ENCODE data around the gene DUSP10.

The DUSP10 gene

GRCh38 chr1:221698579-221699349 is 43.1 kb downstream of the DUSP10 start:
- Histone ChIP-seq H3K4me1 (ENCODE audit: insufficient read depth, low read length, poor library complexity, severe bottlenecking) (peaks cover 12% of the 10 kb centered on the region), H3K4me2 (ENCODE audit: low read depth, low read length, poor library complexity, severe bottlenecking) (no peak overlapping the region), H3K79me2 (ENCODE audit: insufficient read depth, low read length) (peaks cover 19% of the 10 kb centered on the region; the same call in 1 of the 2 replicates), H3K36me3 (ENCODE audit: insufficient read depth, low read length) (peaks cover 47% of the 10 kb centered on the region), H3K9ac (ENCODE audit: low read depth, low read length, poor library complexity, severe bottlenecking) (no peak overlapping the region), H3K4me3 (ENCODE audit: low read length, poor library complexity, severe bottlenecking) (no peak overlapping the region), H3K9me3 (ENCODE audit: insufficient read depth, low read depth, low read length) (no peaks in the 10 kb centered on the region), H3K27me3 (ENCODE audit: insufficient read depth, low read length, poor library complexity, severe bottlenecking) (no peaks in the 10 kb centered on the region), H3K9me2 (replicated peaks; ENCODE audit: low read depth, low read length) (no peaks in the 10 kb centered on the region), H3F3A (ENCODE audit: low read depth) (no peaks in the 10 kb centered on the region; the same call in 1 of the 2 replicates), H4K20me1 (ENCODE audit: insufficient read depth, low read length, poor library complexity, severe bottlenecking) (no peaks in the 10 kb centered on the region), H2AFZ (ENCODE audit: low read length) (no peak overlapping the region)
- TF ChIP-seq EZH2phosphoT487 (IDR thresholded peaks at IDR 0.05; ENCODE audit: borderline replicate concordance): no peak

- H4K20me1 ChIP-seq (ENCODE audit: insufficient read depth, low read length, poor library complexity, severe bottlenecking): no peaks in the 10 kb centered on the region
- H2AFZ ChIP-seq (ENCODE audit: low read length): no peak overlapping the region
- H3K79me2 ChIP-seq (ENCODE audit: insufficient read depth, low read length): peaks cover 14% of the 10 kb centered on the region; the same call in 1 of the 2 replicates
- H3K36me3 ChIP-seq (ENCODE audit: insufficient read depth, low read length): peaks cover 39% of the 10 kb centered on the region
- H3K9me3 ChIP-seq (ENCODE audit: insufficient read depth, low read depth, low read length): no peaks in the 10 kb centered on the region
- TF ChIP-seq EZH2phosphoT487 (IDR thresholded peaks at IDR 0.05; ENCODE audit: borderline replicate concordance): no peak
- TF ChIP-seq, protein P1, sequence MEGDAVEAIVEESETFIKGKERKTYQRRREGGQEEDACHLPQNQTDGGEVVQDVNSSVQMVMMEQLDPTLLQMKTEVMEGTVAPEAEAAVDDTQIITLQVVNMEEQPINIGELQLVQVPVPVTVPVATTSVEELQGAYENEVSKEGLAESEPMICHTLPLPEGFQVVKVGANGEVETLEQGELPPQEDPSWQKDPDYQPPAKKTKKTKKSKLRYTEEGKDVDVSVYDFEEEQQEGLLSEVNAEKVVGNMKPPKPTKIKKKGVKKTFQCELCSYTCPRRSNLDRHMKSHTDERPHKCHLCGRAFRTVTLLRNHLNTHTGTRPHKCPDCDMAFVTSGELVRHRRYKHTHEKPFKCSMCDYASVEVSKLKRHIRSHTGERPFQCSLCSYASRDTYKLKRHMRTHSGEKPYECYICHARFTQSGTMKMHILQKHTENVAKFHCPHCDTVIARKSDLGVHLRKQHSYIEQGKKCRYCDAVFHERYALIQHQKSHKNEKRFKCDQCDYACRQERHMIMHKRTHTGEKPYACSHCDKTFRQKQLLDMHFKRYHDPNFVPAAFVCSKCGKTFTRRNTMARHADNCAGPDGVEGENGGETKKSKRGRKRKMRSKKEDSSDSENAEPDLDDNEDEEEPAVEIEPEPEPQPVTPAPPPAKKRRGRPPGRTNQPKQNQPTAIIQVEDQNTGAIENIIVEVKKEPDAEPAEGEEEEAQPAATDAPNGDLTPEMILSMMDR (conservative IDR thresholded peaks at IDR 0.05; ENCODE audit: low read length): no peak
- no peaks in the 10 kb centered on the region for H3K9me2 ChIP-seq (replicated peaks; ENCODE audit: low read depth, low read length)
- H3K4me1 ChIP-seq (ENCODE audit: insufficient read depth, low read length, poor library complexity, severe bottlenecking): peaks cover 12% of the 10 kb centered on the region
- H3K4me3 ChIP-seq (ENCODE audit: low read length, poor library complexity, severe bottlenecking): no peak overlapping the region
- no peak overlapping the region for H3K9ac ChIP-seq (ENCODE audit: low read depth, low read length, poor library complexity, severe bottlenecking)
- no peak overlapping the region for H3K4me2 ChIP-seq (ENCODE audit: low read depth, low read length, poor library complexity, severe bottlenecking)
- no peaks in the 10 kb centered on the region; the same call in 1 of the 2 replicates for H3F3A ChIP-seq (ENCODE audit: low read depth)
- no peaks in the 10 kb centered on the region for H3K27me3 ChIP-seq (ENCODE audit: insufficient read depth, low read length, poor library complexity, severe bottlenecking)
Measured at GRCh38 chr1:221697923-221698425, 43.9 kb downstream of the DUSP10 start.

GRCh38 chr1:221696718-221697461 is 45.0 kb downstream of the DUSP10 start:
- Histone ChIP-seq H3K4me2 (ENCODE audit: low read depth, low read length, poor library complexity, severe bottlenecking) (no peak overlapping the region), H3K79me2 (ENCODE audit: insufficient read depth, low read length) (peaks cover 4% of the 10 kb centered on the region; the same call in 1 of the 2 replicates), H2AFZ (ENCODE audit: low read length) (no peak overlapping the region), H3K9ac (ENCODE audit: low read depth, low read length, poor library complexity, severe bottlenecking) (no peak overlapping the region), H3K9me3 (ENCODE audit: insufficient read depth, low read depth, low read length) (no peaks in the 10 kb centered on the region), H4K20me1 (ENCODE audit: insufficient read depth, low read length, poor library complexity, severe bottlenecking) (no peaks in the 10 kb centered on the region), H3K36me3 (ENCODE audit: insufficient read depth, low read length) (peaks cover 28% of the 10 kb centered on the region), H3F3A (ENCODE audit: low read depth) (no peaks in the 10 kb centered on the region), H3K9me2 (replicated peaks; ENCODE audit: low read depth, low read length) (no peaks in the 10 kb centered on the region), H3K27me3 (ENCODE audit: insufficient read depth, low read length, poor library complexity, severe bottlenecking) (no peaks in the 10 kb centered on the region), H3K4me3 (ENCODE audit: low read length, poor library complexity, severe bottlenecking) (no peak overlapping the region), H3K4me1 (ENCODE audit: insufficient read depth, low read length, poor library complexity, severe bottlenecking) (peaks cover 12% of the 10 kb centered on the region)
- TF ChIP-seq, protein P1 (conservative IDR thresholded peaks at IDR 0.05; ENCODE audit: low read length): no peak
- TF ChIP-seq EZH2phosphoT487 (IDR thresholded peaks at IDR 0.05; ENCODE audit: borderline replicate concordance): no peak
